Transverse colon (tissue), 4 donors: Measurements from ENCODE around the gene POLA2.

Source experiments
- EP300 ChIP-seq: sonication (generic); formaldehyde crosslinking; IDR thresholded peaks from one replicate; pipeline ENCODE4 v1.6.1; 2017; ENCODE audit warnings: antibody characterized with exemption, low read depth
- POLR2AphosphoS5 ChIP-seq, 3 donors: sonication (generic); formaldehyde crosslinking; IDR thresholded peaks; one replicate each; pipeline ENCODE4 v1.6.1; 2016; ENCODE audit warnings: antibody characterized with exemption in 3 of 3
- TF ChIP-seq, protein P1 (sequence below), 5 experiments: fragments of 200-600 bp in 3 of 5; fragments of 450-650 bp in 2 of 5; sonication (generic) in 3 of 5; IDR thresholded peaks; 1 replicate in 2 of 5; 2 replicates in 3 of 5; pipeline ENCODE4 v1.5.1; 2016 to 2017; ENCODE audit warnings: antibody characterized with exemption in 5 of 5, inconsistent platforms in 3 of 5, mild to moderate bottlenecking in 2 of 5, moderate library complexity in 1 of 5

DNA sequence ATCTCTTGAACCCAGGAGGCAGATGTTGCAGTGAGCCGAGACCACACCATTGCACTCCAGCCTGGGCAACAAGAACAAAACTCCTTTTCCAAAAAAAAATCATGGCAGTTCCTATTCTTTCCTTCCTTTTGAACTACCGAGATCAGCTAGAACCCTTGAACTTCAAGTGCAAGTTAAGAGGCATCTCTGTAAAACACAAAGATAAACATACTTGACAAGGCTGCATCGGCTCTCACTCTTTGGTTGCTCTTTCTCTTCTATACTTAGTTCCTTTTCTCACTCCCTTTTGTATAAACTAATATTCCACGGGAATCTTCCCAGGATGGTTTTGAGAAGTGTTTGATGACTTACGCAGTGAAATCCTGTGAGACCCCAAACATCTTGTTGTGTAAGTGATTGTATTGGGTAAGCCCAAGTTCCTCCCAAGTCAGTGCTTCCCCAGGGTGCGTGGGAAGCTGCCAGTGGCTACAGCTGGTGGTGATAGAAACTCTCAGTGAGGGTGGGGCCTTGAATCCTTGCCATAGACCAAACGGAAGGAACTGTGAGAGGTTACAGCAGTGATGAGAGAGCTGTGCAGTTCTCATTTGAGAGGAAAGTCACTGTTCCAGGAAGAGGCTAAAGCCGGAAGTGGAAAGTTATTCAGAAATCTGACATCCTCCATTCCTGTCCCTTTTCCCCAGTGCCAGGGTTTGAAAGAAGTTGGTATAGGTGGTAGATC, 28.8 kb downstream of the POLA2 start:
- TF ChIP-seq, protein P1, sequence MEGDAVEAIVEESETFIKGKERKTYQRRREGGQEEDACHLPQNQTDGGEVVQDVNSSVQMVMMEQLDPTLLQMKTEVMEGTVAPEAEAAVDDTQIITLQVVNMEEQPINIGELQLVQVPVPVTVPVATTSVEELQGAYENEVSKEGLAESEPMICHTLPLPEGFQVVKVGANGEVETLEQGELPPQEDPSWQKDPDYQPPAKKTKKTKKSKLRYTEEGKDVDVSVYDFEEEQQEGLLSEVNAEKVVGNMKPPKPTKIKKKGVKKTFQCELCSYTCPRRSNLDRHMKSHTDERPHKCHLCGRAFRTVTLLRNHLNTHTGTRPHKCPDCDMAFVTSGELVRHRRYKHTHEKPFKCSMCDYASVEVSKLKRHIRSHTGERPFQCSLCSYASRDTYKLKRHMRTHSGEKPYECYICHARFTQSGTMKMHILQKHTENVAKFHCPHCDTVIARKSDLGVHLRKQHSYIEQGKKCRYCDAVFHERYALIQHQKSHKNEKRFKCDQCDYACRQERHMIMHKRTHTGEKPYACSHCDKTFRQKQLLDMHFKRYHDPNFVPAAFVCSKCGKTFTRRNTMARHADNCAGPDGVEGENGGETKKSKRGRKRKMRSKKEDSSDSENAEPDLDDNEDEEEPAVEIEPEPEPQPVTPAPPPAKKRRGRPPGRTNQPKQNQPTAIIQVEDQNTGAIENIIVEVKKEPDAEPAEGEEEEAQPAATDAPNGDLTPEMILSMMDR (IDR thresholded peaks at IDR 0.05): no peak
- TF ChIP-seq EP300: no peak
- peak; percentile 63 to 84 (median 79) for TF ChIP-seq POLR2AphosphoS5 (IDR thresholded peaks at IDR 0.05)
